GM19023 (cell line): ENCODE data around the gene ZNF664.

Source experiments
- ATAC-seq: cut with Tn5 transposase; IDR thresholded peaks from one replicate; pipeline ENCODE4 v1.9.1; 2021; ENCODE audit warnings: mild to moderate bottlenecking, moderate library complexity; ENCODE audit not compliant: unreplicated experiment

Gene ZNF664

DNA sequence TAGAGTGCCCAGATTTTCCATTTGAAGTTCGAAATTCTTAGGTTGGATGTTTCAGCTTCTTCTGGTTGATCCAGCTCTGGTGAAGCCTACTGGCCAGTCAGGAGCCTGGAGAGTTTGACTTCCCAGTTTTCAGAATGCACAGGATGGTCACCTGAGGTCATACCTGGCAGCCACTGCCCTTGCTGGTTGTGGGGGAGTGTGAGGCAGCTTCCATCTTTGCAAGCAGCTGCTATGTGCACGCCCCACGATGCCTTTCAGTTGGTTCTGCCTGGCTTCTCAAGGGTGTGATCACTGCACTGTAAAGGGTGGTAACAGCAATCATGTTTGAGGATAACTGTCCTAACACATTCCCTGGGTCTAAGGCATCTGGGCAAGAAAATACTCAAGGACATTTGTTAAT lies 15.8 kb upstream of the ZNF664 start:
- ATAC-seq = no peak

DNA sequence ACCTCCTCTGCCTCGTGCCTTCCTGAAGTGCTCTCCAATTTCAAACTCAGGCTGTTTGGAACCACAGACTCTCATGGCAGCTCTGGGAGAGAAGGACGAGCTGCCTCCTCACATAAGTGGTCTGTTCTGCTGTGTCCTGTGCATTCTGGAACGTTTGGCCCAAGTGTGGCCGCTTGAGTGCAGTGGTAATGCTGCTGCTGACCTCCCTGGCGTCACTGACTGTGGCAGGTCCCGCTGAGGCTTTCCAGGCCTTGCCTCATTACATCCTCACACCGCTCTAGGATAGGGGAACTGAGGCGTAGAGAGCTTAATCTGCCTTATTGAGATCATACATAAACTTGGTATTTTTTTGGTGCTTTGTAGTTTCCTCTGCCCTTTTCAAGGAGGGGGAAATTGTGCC lies 14.6 kb upstream of the ZNF664 start:
- no peak for ATAC-seq

DNA sequence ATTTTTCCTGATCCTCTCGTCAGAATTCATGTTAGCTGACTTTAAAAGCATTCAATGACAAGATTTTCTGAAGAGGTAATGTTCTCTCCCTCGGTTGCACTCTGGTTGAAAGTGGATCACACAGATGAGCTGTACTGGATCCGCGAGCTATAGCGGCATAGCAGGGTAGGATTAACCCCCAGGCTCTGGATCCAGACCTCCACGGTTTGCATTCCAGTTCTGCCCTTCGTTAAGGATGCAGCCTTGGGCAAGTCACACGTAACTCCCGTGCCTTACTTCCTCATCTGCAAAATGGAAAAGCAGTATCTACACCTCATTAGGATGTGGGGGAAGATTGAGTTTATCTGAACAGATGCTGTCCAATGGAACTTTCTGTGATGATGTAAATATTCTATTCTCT lies 14.1 kb upstream of the ZNF664 start:
- ATAC-seq = no peak

DNA sequence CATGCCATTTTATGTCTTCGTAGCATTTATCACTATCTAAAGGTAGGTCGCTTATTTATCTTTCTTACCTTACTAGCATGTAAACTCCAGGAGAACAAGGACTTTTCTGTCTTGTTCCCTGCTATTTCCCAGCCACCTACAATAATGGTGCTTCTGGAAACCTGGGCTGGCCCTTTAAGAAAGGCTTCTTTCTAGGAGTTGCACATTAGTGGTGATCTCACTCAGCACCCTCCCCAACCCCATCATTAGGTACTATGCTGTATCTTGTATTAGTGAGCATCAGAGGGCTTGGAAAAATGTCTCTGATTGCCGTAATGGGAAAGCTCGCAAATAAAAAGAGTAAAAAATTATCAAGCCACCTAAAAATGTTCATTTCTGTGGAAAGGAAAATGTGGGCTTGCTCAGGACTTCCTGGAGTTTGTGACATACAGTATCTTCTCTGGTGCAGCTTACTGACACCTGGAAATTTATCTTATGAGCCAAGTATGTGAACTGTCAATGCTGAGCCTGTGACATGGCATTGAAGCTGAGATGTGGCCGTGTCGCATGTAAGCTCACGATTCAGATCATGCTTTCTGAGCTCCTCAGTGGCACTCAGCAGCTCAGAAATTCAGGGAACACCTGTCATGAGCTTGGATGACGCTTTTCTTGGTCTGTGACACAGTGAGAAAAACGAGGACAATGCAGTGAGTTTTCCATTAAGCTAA lies 12.8 kb upstream of the ZNF664 start:
- no peak for ATAC-seq

GRCh38 chr12:123960856-123961255 lies 12.2 kb upstream of the ZNF664 start:
- ATAC-seq = no peak

DNA sequence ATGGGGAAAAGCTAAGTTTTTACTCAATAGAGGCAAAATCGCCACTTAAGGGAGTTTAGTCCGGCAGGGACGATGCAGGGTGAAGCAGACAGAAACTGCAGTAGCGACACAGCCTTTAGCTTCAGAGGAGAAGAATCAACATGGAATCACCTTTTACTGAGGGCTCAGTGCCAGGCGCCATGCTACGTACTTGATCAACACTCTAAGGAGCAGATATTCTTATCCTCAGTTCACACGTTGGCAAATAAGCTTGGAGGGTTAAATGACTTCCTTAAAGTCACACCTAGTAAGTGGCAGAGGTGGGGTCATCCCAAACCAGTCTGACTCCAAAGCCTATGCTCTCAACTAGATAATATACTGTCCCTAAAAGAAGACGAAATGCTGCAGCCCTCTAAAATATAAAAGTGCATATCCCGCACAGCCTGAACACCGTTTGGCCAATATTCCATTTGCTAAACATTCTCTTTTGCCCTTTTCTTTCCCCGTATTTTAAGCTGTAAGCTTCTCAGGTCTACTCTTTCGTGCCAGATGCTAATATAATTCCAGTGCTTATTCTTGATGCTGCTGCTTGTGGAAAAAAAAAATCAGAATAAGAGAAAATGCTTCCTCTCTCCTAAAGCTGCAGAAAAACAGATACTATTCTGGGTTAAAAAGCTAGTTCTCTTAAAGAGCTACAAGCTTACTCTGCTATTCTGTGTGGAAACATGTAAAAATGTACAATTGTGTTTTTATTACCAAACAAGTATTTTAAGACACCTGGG lies 11.2 kb upstream of the ZNF664 start:
- no peak for ATAC-seq

DNA sequence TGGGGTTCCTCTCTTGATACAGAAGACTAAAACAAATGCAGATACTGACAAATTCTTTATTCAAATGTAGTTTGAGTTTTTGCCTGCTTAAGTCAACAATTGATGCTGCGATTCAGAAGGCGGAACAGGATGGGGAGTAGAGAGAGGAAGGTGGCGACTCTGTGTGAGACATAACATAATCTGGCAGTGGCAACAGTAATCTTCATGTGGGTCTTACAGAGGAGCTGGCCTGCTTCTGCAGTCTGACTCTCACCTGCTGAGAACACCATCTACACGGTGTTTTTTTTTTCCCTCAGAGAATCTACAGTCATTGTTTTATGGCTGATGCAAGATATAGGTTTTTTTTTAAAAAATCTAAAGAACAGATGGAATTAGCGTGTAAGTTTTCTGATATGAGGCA lies 10.5 kb upstream of the ZNF664 start:
- ATAC-seq = no peak

DNA sequence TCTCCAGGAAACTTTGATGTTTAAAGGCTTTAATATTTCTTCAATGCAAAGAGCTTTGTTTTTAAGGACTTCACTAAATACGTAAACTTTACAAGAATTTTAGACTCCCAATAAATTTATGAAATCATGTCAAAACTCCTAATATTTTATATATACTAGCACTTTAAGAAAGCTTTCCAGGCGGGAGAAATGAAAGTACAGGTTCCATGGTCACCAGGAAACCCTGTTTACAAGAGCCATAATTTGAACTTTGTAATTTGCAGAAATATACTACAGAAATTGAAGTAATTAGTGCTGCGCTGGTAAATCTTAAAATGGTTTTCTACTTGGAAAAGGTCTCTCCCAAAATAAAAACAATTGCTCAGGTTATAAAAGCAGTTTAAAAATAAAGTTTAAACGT lies 9.2 kb upstream of the ZNF664 start:
- ATAC-seq = no peak

DNA sequence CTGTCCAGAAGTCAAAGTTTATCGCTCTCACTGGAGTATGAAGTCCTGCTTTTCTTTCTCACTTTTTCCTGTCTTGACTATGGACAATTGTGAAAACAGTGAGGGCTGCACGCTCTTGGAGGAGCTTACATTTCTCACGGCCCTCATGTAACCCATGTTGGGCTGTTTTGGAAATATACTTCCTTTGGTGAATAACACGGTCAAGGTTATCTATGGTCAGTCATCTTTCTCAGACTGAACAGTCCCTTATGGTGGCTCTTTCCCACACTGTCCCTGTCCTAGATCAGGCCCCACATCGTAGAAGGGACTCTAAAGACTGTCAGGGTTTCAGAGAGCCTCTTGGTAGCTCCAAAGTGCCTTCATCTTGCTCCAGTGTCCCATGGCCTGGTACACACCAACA lies 7.6 kb upstream of the ZNF664 start:
- no peak for ATAC-seq

- ATAC-seq = no peak
These were observed 6.4 kb upstream of the ZNF664 start for GRCh38 chr12:123966596-123966995.

DNA sequence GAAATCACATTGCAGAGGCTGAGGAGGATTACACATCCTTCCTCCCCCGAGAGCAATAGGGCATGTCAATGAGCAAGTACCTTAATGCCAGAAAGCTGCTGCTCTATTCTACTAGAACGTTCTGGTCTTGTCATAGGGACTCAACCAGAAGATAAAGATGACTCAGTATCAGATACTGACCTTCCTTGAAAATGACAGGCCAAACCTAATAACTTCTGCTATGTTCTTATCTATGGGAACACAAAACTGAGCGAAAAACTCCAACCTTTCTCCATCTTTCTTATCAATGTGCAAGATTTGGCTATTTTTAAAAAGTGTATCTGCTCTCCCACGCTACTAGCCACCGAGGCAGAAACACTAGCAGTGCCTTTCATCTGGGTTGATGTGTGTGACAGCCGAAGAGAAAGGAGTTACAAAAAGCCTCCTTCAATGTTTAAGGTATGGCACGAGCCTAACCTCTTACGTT lies 5.9 kb upstream of the ZNF664 start:
- ATAC-seq = no peak

DNA sequence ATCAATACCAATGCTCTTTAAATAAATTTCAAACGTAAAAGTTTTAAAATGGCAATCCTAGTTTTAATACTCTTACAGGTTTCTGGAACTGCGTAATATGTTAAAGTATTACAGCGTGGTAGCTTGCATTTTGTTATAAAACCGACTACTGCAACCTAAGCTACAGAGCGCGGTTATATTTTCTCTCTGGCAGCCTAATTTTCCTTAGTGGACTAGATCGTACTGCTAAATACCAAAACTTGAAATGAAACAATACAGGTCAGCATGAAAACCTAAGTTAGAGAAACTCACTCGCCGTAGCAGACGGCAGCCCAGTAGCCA lies 1.6 kb upstream of the ZNF664 start:
- ATAC-seq = no peak

DNA sequence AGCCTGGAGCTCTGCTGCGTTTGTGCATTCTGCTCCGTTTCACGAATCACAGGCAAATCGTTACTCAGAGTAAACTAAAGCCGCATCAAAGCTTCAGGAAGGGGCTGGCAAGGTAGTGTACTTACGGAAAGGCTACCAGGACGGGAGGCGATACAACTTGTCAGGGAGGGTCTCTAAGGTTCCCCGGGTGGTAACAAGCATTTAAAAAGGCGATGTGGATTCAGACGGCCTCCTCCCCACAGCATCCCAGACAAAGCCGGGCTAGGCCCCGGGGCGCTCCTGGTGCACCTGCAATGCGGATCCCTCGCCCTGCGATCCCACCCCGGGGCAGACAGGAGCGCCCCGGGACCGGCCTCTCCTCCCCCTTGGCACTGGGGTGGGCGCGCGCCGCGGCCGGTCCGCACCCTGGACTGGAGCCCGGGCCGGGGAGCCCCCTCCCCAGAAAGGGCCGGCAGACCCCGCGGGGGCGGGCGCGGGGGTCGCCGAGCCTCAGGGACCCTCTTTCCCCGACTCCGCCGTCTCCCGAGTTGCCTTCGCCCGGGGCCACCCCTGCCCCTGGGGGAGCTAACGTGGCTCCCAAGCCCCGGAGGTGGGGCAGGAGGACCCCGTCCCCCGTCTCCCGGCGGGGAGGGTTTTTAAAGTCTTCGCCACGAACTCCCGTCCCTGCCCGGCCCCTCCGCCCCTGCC lies 1.1 kb upstream of the ZNF664 start:
- no peak for ATAC-seq

DNA sequence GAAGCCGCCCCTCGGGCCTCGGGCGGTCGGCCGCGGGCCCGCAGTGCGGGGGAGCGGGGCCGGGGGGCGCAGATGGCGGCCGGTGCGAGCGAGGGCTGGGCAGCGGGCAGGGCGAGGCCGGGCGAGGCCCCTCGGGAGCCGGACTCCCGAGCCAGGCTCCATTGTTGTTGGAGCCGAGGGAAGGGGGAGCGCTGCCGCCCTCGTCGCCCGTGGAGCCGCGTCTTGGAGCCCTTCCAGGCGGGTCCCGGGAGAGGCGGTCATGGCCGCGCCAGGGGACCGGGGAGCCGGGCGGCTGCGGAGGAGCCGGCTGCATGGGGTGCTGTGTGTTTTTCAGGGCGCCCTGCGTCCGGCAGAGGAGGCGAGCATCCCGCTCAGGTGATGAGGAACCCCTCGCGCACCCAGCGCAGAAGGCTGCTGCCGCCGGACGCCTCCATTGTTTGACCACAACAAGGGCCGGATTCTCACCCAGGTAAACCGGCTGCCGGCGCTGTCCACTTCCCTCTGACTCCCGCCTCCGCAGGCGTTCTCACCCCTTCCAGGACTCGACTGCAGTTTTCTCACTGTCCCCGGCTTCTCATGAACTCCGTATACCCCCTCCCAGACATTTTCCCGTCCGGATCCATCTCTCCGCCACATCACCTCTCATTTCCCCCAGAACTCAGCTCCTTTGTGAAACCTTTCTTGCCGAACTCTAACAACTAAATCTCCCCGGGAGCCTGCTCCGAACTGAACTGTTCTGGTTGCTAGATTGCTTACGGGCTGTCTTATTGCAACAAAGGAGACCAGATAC lies 732 bp downstream of the ZNF664 start:
- peak; percentile 12 for ATAC-seq

DNA sequence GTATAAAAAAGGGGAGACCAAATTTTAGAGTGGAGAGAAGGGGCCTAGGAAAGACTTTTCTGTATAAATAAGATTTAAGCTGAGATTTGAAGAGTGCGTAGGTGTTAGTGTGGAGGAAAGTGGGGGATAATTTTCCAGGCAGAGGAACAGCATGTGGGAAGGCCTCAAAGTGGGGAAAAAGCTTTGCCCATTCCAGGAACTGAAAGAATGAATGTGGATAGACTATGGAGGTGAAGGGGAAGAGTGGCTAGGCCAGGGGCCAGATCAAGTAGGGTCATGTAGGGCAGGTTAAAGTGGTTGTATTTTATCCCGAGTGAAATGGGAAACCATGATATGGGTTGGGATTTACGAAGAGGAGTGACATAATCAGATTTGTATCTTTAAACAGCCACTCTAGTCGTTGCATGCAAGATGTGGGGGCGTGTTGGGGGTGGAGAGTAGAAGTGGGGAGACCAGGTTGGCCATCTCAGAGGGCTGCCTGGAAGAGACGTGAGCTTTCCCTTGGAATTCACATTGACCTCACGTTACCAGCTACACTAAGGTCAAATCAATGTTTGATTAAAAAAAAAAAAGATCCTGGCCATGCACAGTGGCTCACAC lies 3.3 kb downstream of the ZNF664 start:
- ATAC-seq = no peak

- ATAC-seq = no peak
These were observed 6.6 kb downstream of the ZNF664 start for GRCh38 chr12:123979566-123979965.

DNA sequence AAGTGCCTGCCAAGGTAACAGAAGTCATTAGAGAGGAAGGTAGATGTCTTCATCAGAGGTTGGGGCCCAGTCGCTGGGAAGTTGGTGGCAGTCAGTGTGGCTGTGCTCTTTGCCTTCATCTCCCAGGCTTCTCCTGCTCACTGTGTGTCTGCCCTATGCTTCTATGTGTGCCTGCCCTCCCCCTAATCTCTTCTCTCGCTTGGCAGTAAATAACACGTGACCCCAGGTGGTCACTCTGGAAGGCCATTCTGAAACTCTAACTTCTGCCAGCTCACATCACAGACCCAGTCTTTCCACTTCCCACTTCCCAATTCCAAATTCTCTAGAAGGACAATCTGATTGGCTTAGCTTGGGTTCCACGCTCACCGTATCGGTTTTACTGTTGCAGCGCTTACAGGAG lies 9.3 kb downstream of the ZNF664 start:
- no peak for ATAC-seq

- no peak for ATAC-seq
These were observed 10.9 kb downstream of the ZNF664 start for GRCh38 chr12:123983822-123984485.

- no peak for ATAC-seq
These were observed 11.9 kb downstream of the ZNF664 start for GRCh38 chr12:123984903-123985302.

DNA sequence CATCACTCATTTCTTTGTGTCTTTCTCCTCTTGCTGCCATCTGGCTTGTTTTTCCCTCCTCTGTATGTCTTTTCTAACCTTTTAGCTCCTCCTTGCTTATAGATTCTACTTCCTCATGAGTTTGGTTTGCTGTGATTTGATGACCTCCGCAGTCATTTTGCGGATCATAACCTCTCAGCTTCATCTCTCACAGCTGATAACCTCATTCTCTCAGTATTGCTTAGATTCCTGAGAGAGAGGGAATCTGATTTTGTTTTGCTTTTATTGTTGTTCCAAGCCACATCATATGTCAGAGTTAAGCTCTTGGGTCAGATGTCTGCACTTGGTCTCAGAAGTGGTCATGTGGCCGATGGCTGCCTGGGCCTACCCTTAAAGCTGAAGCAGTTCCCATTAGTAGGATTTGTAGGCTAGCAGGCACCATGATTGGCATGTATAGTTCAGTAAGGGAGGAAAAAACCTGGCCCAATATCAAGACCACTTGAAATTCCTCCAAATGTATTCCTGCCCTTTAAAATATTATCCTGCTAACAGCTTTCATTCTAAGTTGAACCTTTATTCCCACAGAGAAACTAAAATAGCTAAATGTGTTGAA lies 13.5 kb downstream of the ZNF664 start:
- no peak for ATAC-seq
